ENCODE measurements around the gene PHF21B.

PHF21B gene

GRCh38 chr22:44838316-44839016 lies 171.3 kb downstream of the PHF21B start:
- DNase-seq = no peak

- no peak for DNase-seq
These were observed 172.3 kb downstream of the PHF21B start for GRCh38 chr22:44837481-44837880.

- no peak for DNase-seq
These were observed 175.7 kb downstream of the PHF21B start for GRCh38 chr22:44834065-44834464.

GRCh38 chr22:44831885-44832284 lies 177.9 kb downstream of the PHF21B start:
- DNase-seq = no peak
